ENCODE results near the gene OR5K3. TPM values are rescaled to one million over a fixed set of nuclear protein-coding genes. Genes with fewer than 3 reads are reported as not detected.
"Not testable (repeated sequence)": the region's sequence is repeated elsewhere in the genome, so short reads cannot be mapped to it uniquely, and the experiment has no call there.

The OR5K3 gene
- polyA plus RNA-seq, 2 of the 4 experiments (the other 2 are of a cell fraction): not detected

GRCh38 chr3:98388147-98388546 lies 2.3 kb upstream of the OR5K3 start:
- no peak for DNase-seq (ENCODE audit: low read depth in 1 of 2, low spot score in 1 of 2)
- no peak for ATAC-seq
- ChIA-PET CTCF (no interaction called here), POLR2A (no interaction called here)
- H3K4me2 ChIP-seq: no peak overlapping the region
- WGBS (ENCODE audit: missing lambda C conversion rate): 24% methylated on average over 2 of the region's 2 CpGs
- no peaks in the 10 kb centered on the region for H3K4me1 ChIP-seq
- no peak for TF ChIP-seq NPAS2 (CRISPR knock-in tag; IDR thresholded peaks at IDR 0.05; ENCODE audit: borderline replicate concordance)
- no peak for TF ChIP-seq BCL3 (IDR thresholded peaks at IDR 0.05)
- TF ChIP-seq FOSL2 (IDR thresholded peaks at IDR 0.05): no peak
- no peak for TF ChIP-seq FOSL2 (CRISPR knock-in tag; IDR thresholded peaks at IDR 0.05)
- TF ChIP-seq ESRRA (IDR thresholded peaks at IDR 0.05; ENCODE audit: borderline replicate concordance, low read length): no peak
- TF ChIP-seq PHF8 (IDR thresholded peaks at IDR 0.05; ENCODE audit: borderline replicate concordance, low read depth): no peak
- no peak for TF ChIP-seq HES2 (IDR thresholded peaks at IDR 0.05)
- no peak for TF ChIP-seq FOXS1 (CRISPR knock-in tag; IDR thresholded peaks at IDR 0.05)
- TF ChIP-seq HEYL (CRISPR knock-in tag; IDR thresholded peaks at IDR 0.05): no peak
- TF ChIP-seq CEBPB (IDR thresholded peaks at IDR 0.05): no peak
- TF ChIP-seq CBX8 (IDR thresholded peaks at IDR 0.05): no peak
- TF ChIP-seq RAD21 (conservative IDR thresholded peaks at IDR 0.05 in 1 of 2, IDR thresholded peaks at IDR 0.05 in 1 of 2): no peak
- no peak for TF ChIP-seq RNF2 (IDR thresholded peaks at IDR 0.05; ENCODE audit: borderline replicate concordance, low read depth)
- no peak for TF ChIP-seq NR3C1 (IDR thresholded peaks at IDR 0.05)
- TF ChIP-seq JUN (IDR thresholded peaks at IDR 0.05): no peak
- no peak for TF ChIP-seq KDM1A (IDR thresholded peaks at IDR 0.05; ENCODE audit: low read depth)
- FAIRE-seq: no peak
- no peak overlapping the region for H3K27ac ChIP-seq
- no peak overlapping the region for H3K4me3 ChIP-seq
- no peaks in the 10 kb centered on the region for H3K9me3 ChIP-seq

DNA sequence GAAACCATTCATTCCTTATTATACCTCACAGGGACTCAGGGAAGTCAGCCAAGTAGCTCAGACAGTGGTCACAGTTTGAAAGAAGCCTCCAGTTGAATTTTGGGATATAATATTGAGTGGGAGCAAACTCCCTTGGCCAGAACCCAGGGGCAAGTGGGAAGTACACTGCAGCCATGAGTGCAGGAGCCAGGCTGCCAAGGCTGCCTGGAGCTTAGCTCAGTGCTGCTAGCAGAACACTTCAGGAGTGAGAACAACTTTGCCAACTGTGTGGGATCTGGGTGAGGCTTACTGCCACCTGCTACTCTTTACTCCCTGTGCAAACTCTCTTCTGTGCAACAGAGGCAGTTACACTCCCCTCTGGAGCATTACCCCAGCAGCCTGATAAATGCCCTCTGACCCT lies 4.6 kb downstream of the OR5K3 start:
- POLR2A ChIA-PET: no interaction called here
- no peak for TF ChIP-seq ATOH8 (CRISPR knock-in tag; IDR thresholded peaks at IDR 0.05; ENCODE audit: low read depth)
- TF ChIP-seq HDAC2 (IDR thresholded peaks at IDR 0.05): no peak
- TF ChIP-seq HOXB5 (CRISPR knock-in tag; IDR thresholded peaks at IDR 0.05): no peak
- no peak for TF ChIP-seq BHLHE40 (IDR thresholded peaks at IDR 0.05; ENCODE audit: low read depth, low read length)
- no peak for TF ChIP-seq SMC3 (IDR thresholded peaks at IDR 0.05)
- TF ChIP-seq EP300 (IDR thresholded peaks at IDR 0.05): no peak
- TF ChIP-seq HOXB13 (CRISPR knock-in tag; IDR thresholded peaks at IDR 0.05; ENCODE audit: low read depth): no peak
- no peak for TF ChIP-seq RNF2 (IDR thresholded peaks at IDR 0.05; ENCODE audit: borderline replicate concordance, low read depth)
- TF ChIP-seq CTCF (IDR thresholded peaks at IDR 0.05): no peak
- no peak for TF ChIP-seq ZSCAN20 (CRISPR knock-in tag; IDR thresholded peaks at IDR 0.05)
- no peak for TF ChIP-seq POLR2AphosphoS2 (conservative IDR thresholded peaks at IDR 0.05; ENCODE audit: low read length)
- no peak for TF ChIP-seq ELK1 (IDR thresholded peaks at IDR 0.05; ENCODE audit: low read depth, low read length)
- FAIRE-seq (no peak), DNase-seq (ENCODE audit: low read depth in 1 of 2, low spot score in 1 of 2) (no peak), ATAC-seq (no peak)
- H3K4me1 ChIP-seq: no peaks in the 10 kb centered on the region
- no peak overlapping the region for H3K27ac ChIP-seq
- H3K9me3 ChIP-seq: no peaks in the 10 kb centered on the region
- H3K4me2 ChIP-seq: no peak overlapping the region
- CTCF ChIA-PET: interaction anchor here (1.8 kb wide), 1 partner anchor 13 kb away, joined by 5 read pairs; no protein-coding TSS in a partner anchor
- H3K4me3 ChIP-seq: no peak overlapping the region

DNA sequence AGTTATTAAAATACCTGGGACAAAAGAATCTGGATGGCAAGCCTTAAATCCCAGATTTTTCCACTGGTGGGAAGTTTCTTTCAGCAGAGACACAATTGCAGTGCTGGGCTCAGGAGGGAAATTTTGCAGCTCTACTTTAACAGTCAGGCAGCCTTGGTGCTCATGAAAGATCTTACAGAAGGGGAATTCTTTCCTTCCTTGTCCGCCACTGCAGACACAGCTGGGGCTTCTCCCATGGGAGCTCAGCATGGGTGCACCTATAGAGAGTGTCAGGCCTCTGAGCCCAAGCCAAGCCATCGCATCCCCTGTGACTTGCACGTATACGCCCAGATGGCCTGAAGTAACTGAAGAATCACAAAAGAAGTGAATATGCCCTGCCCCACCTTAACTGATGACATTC lies 6.0 kb downstream of the OR5K3 start:
- H3K9me3 ChIP-seq; FAIRE-seq; POLR2A ChIA-PET; H3K27ac ChIP-seq; H3K4me3 ChIP-seq; H3K4me2 ChIP-seq; DNase-seq (ENCODE audit: low read depth in 1 of 2, low spot score in 1 of 2); H3K4me1 ChIP-seq; ATAC-seq: not testable (repeated sequence)
- 33% methylated on average over 4 of the region's 4 CpGs for WGBS (ENCODE audit: missing lambda C conversion rate)
- CTCF ChIA-PET: interaction anchor here (1.8 kb wide), 1 partner anchor 14 kb away, joined by 5 read pairs; no protein-coding TSS in a partner anchor
